Astrocyte (in vitro differentiated cells and primary cell): ENCODE measurements around the gene CREB3L1. TPM values are rescaled to one million over a fixed set of nuclear protein-coding genes. Genes with fewer than 3 reads are reported as not detected.
A peak's percentile ranks its signal among the peaks of the same experiment; 100 is the strongest.

ENCODE experiments used
- DNase-seq: peaks from one replicate; pipeline ENCODE4 v3.0.0-alpha.2; 2010; ENCODE audit warnings: low read depth
- FAIRE-seq: peaks from 2 replicates; lab custom pipeline; 2011; peaks lifted over from hg19 to GRCh38; lab: Jason Lieb, UNC
- H2AFZ ChIP-seq: 2 replicates; pipeline ENCODE4 v1.6.0; 2012; ENCODE audit warnings: low read depth, low read length, inconsistent platforms
- H3K27ac ChIP-seq: 2 replicates; pipeline ENCODE4 v1.5.1; 2011; ENCODE audit warnings: low read depth, low read length, inconsistent platforms
- H3K27me3 ChIP-seq: 2 replicates; pipeline ENCODE4 v1.6.0; 2011; ENCODE audit warnings: low read length, inconsistent platforms; ENCODE audit not compliant: insufficient read depth
- H3K36me3 ChIP-seq: 2 replicates; pipeline ENCODE4 v1.5.1; 2011; ENCODE audit warnings: low read length, inconsistent platforms; ENCODE audit not compliant: insufficient read depth
- H3K4me1 ChIP-seq: 2 replicates; pipeline ENCODE4 v1.5.1; 2011; ENCODE audit warnings: low read length, inconsistent platforms; ENCODE audit not compliant: insufficient read depth
- H3K4me2 ChIP-seq: 2 replicates; pipeline ENCODE4 v1.6.0; 2012; ENCODE audit warnings: low read length, inconsistent platforms
- H3K4me3 ChIP-seq: 2 replicates; pipeline ENCODE4 v1.5.1; 2011; ENCODE audit warnings: low read depth, mild to moderate bottlenecking, low read length, inconsistent platforms; ENCODE audit not compliant: insufficient read depth
- H3K79me2 ChIP-seq: 2 replicates; pipeline ENCODE4 v1.6.0; 2012; ENCODE audit warnings: mild to moderate bottlenecking, low read length, inconsistent platforms; ENCODE audit not compliant: insufficient read depth
- H3K9ac ChIP-seq: 2 replicates; pipeline ENCODE4 v1.6.0; 2012; ENCODE audit warnings: mild to moderate bottlenecking, low read length, inconsistent platforms
- H3K9me3 ChIP-seq: 2 replicates; pipeline ENCODE4 v1.5.1; 2012; ENCODE audit warnings: low read depth, mild to moderate bottlenecking, low read length, inconsistent platforms; ENCODE audit not compliant: insufficient read depth
- H4K20me1 ChIP-seq: 2 replicates; pipeline ENCODE4 v1.6.0; 2012; ENCODE audit warnings: low read length, inconsistent platforms; ENCODE audit not compliant: insufficient read depth
- H3K27ac Mint-ChIP-seq: one replicate; pipeline ENCODE4 v1.8.0; 2021; ENCODE audit warnings: mild to moderate bottlenecking, mixed read lengths; ENCODE audit not compliant: unreplicated experiment
- H3K27me3 Mint-ChIP-seq: one replicate; pipeline ENCODE4 v1.8.0; 2021; ENCODE audit warnings: low read depth, mixed read lengths; ENCODE audit not compliant: unreplicated experiment
- H3K36me3 Mint-ChIP-seq: one replicate; pipeline ENCODE4 v1.8.0; 2021; ENCODE audit warnings: low read depth, mixed read lengths; ENCODE audit not compliant: unreplicated experiment
- H3K4me1 Mint-ChIP-seq: one replicate; pipeline ENCODE4 v1.8.0; 2021; ENCODE audit warnings: low read depth, mixed read lengths; ENCODE audit not compliant: unreplicated experiment
- H3K4me3 Mint-ChIP-seq: one replicate; pipeline ENCODE4 v1.8.0; 2021; ENCODE audit warnings: mild to moderate bottlenecking, moderate library complexity, mixed read lengths; ENCODE audit not compliant: unreplicated experiment
- H3K9me3 Mint-ChIP-seq: one replicate; pipeline ENCODE4 v1.8.0; 2021; ENCODE audit warnings: mild to moderate bottlenecking, mixed read lengths; ENCODE audit not compliant: unreplicated experiment
- CTCF ChIP-seq: IDR thresholded peaks from 2 replicates; pipeline ENCODE4 v1.5.1; 2011; ENCODE audit warnings: low read depth, mild to moderate bottlenecking, inconsistent platforms, low read length, moderate library complexity; ENCODE audit not compliant: insufficient read depth
- EZH2 ChIP-seq: IDR thresholded peaks from 2 replicates; pipeline ENCODE4 v1.6.1; 2012; ENCODE audit warnings: mild to moderate bottlenecking, low read length, inconsistent platforms; ENCODE audit not compliant: insufficient read depth
- total RNA-seq: library from RNA; stranded (reverse); gene quantifications from 2 replicates; pipeline ENCODE4 v1.2.1, GENCODE V29; 2021

Gene CREB3L1
- total RNA-seq, 1 donor from 2014 or later: 324 TPM

GRCh38 chr11:46272816-46273427 lies 4.5 kb upstream of the CREB3L1 start:
- peak overlapping the region; percentile 73 for H3K27ac Mint-ChIP-seq
- H3K27me3 Mint-ChIP-seq: peaks cover 3% of the 10 kb centered on the region
- no peaks in the 10 kb centered on the region for H3K36me3 ChIP-seq
- H3K36me3 Mint-ChIP-seq: peaks cover 1% of the 10 kb centered on the region
- H3K79me2 ChIP-seq: peaks cover 4% of the 10 kb centered on the region
- FAIRE-seq: no peak
- no peaks in the 10 kb centered on the region for H3K9me3 ChIP-seq
- no peak overlapping the region for H3K4me3 ChIP-seq
- peaks cover 22% of the 10 kb centered on the region for H3K4me1 ChIP-seq
- peak overlapping the region; percentile 43 for H3K4me2 ChIP-seq
- peak; percentile 76 for DNase-seq
- peak overlapping the region; percentile 34 for H3K9ac ChIP-seq
- no peaks in the 10 kb centered on the region for H3K9me3 Mint-ChIP-seq
- H3K27ac ChIP-seq: peak overlapping the region; percentile 45
- H2AFZ ChIP-seq: peak overlapping the region; percentile 35
- no peaks in the 10 kb centered on the region for H4K20me1 ChIP-seq
- peaks cover 34% of the 10 kb centered on the region for H3K4me1 Mint-ChIP-seq
- H3K27me3 ChIP-seq: no peaks in the 10 kb centered on the region
- TF ChIP-seq EZH2 (no peak), CTCF (no peak)
- peak overlapping the region; percentile 4 for H3K4me3 Mint-ChIP-seq

GRCh38 chr11:46273511-46274205 lies 3.8 kb upstream of the CREB3L1 start:
- no peak overlapping the region for H3K4me3 ChIP-seq
- H4K20me1 ChIP-seq: no peaks in the 10 kb centered on the region
- H3K27ac ChIP-seq: peak overlapping the region; percentile 45
- no peaks in the 10 kb centered on the region for H3K36me3 ChIP-seq
- no peaks in the 10 kb centered on the region for H3K9me3 ChIP-seq
- no peaks in the 10 kb centered on the region for H3K27me3 ChIP-seq
- H3K27me3 Mint-ChIP-seq: peaks cover 2% of the 10 kb centered on the region
- no peak overlapping the region for H3K4me3 Mint-ChIP-seq
- peaks cover 11% of the 10 kb centered on the region for H3K79me2 ChIP-seq
- peak overlapping the region; percentile 43 for H3K4me2 ChIP-seq
- H3K4me1 Mint-ChIP-seq: peaks cover 34% of the 10 kb centered on the region
- no peak for TF ChIP-seq EZH2
- TF ChIP-seq CTCF: no peak
- H3K9me3 Mint-ChIP-seq: no peaks in the 10 kb centered on the region
- peaks cover 2% of the 10 kb centered on the region for H3K36me3 Mint-ChIP-seq
- no peak overlapping the region for H2AFZ ChIP-seq
- H3K27ac Mint-ChIP-seq: no peak overlapping the region
- peak overlapping the region; percentile 34 for H3K9ac ChIP-seq
- FAIRE-seq (no peak), DNase-seq (no peak)
- peaks cover 22% of the 10 kb centered on the region for H3K4me1 ChIP-seq
